Astrocyte of the spinal cord (primary cell): ENCODE results near the gene ZNF407.

ENCODE experiments used
- DNase-seq: peaks from one replicate; pipeline ENCODE4 v3.0.0; 2011; ENCODE audit warnings: low read depth, low spot score
- H3K4me3 ChIP-seq: 2 replicates; pipeline ENCODE4 v1.5.1; 2011; ENCODE audit warnings: low read depth, mild to moderate bottlenecking, low read length, moderate library complexity
- in situ Hi-C: cut with HindIII; loops from 2 replicates; pipeline ENCODE4 v1.10.0; 2017; ENCODE audit warnings: low sequenced_read_pairs
- TF ChIP-seq, protein P1 (sequence below): IDR thresholded peaks from 2 replicates; pipeline ENCODE4 v1.5.1; 2012; ENCODE audit warnings: low read depth, mild to moderate bottlenecking, low read length, inconsistent platforms

Gene ZNF407

DNA sequence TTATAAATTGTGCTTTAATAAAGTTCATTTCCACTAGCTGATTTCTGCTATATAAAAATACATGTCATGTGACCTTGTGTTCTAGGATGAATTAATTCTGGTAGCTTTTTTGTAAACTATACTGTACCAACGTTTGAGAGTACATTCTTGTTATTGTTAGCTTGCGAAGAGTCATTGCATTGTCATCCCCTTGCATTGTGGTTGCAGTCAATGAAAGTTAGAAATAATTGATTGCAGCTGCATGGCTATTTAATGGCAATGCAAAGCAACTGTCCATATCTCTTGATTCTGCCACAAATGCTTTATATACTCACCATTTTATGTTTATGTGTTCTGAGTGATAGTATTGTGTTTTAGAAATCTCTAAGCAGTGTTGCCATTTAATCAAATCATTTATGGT lies 91.6 kb downstream of the ZNF407 start:
- in situ Hi-C loops: no loop called here
- no peak overlapping the region for H3K4me3 ChIP-seq
- TF ChIP-seq, protein P1, sequence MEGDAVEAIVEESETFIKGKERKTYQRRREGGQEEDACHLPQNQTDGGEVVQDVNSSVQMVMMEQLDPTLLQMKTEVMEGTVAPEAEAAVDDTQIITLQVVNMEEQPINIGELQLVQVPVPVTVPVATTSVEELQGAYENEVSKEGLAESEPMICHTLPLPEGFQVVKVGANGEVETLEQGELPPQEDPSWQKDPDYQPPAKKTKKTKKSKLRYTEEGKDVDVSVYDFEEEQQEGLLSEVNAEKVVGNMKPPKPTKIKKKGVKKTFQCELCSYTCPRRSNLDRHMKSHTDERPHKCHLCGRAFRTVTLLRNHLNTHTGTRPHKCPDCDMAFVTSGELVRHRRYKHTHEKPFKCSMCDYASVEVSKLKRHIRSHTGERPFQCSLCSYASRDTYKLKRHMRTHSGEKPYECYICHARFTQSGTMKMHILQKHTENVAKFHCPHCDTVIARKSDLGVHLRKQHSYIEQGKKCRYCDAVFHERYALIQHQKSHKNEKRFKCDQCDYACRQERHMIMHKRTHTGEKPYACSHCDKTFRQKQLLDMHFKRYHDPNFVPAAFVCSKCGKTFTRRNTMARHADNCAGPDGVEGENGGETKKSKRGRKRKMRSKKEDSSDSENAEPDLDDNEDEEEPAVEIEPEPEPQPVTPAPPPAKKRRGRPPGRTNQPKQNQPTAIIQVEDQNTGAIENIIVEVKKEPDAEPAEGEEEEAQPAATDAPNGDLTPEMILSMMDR: no peak
- DNase-seq: peak; percentile 62

DNA sequence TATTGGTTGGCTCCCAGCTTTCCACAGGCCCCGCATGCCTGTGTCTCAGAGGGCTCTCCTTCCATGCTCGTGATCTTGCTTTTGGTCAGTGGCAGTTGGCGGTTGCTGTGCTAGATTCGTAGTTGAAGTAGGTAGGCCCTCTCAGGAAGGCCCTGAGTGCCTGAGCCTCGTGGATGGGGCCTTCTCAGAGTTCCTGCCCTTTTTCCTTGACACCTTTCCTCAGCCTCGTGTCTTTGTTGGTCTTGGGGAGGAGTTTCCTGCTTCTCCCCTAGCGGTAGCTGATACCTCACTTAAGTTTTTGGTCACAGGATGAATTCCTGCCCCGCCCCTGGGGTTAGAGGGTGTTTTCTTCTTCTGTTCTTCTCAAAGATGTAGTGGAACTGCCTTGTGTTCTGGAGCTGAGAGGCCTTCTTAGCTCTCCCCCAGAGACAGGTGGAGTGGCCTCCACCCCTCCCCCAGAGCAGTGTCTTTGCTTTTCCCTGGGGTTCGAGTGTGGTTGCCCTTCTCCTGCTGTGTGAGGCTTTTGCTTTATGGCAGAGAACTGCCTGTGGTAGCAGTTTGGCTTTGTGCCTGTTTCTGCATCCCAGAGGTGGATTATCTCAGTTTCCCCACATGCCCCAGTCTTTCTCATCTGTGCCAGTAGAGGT lies 94.8 kb downstream of the ZNF407 start:
- H3K4me3 ChIP-seq: no peak overlapping the region
- TF ChIP-seq, protein P1: no peak
- in situ Hi-C loops: no loop called here
- no peak for DNase-seq

- in situ Hi-C loops: no loop called here
- DNase-seq: no peak
- no peak overlapping the region for H3K4me3 ChIP-seq
- TF ChIP-seq, protein P1: no peak
Observed at GRCh38 chr18:74694436-74694835, 96.8 kb downstream of the ZNF407 start.

DNA sequence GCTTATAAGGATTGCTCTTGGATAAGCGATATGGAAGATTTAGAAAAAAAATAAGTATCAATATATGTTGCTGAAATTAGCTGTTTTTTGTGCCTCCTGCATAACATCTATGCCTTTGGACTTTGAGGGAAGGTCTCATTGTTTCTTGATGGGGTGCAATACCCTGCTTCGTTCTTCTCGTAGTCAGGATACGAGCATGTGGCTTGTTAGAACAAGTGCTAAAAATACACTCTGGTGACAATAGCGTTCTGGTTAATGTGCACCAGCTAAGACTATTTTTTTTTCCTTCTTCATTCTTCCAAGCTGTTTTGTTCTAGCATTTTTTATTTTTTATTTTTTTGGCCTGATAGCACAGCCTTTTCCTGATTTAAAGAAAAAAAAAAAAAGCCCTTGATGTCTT lies 97.5 kb downstream of the ZNF407 start:
- no peak overlapping the region for H3K4me3 ChIP-seq
- TF ChIP-seq, protein P1: no peak
- in situ Hi-C loops: no loop called here
- no peak for DNase-seq

DNA sequence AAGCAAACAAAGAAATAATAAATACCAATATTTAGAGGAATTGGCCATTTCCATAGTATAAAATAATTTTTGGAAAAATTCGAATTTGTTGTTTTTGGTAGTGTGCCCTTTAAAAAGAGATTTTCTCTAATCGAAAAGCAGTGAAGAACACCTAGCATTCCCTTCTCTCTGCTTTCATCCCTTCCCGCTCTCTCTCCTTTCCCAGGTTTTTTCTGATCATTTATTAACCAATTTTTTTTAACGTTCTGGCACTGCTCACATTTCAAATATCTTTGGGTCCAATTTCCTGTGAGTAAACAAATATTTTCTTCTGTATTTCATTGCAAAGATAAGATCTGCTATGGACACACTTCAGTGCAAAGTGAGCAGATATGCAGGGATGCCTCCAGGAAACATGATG lies 101.2 kb downstream of the ZNF407 start:
- DNase-seq: no peak
- H3K4me3 ChIP-seq: no peak overlapping the region
- in situ Hi-C loops: no loop called here
- TF ChIP-seq, protein P1: no peak

GRCh38 chr18:74699455-74699854 lies 101.8 kb downstream of the ZNF407 start:
- in situ Hi-C loops: no loop called here
- TF ChIP-seq, protein P1: no peak
- no peak overlapping the region for H3K4me3 ChIP-seq
- no peak for DNase-seq
